ENCODE data around the gene MRPL14. TPM values are rescaled to one million over a fixed set of nuclear protein-coding genes. Genes with fewer than 3 reads are reported as not detected.

Gene MRPL14
- total and polyA plus RNA-seq, 10 of the 15 experiments (the other 5 are each of a cell fraction or from before 2014, with no cell fraction given), result 80.5 to 294 (median 122) TPM

DNA sequence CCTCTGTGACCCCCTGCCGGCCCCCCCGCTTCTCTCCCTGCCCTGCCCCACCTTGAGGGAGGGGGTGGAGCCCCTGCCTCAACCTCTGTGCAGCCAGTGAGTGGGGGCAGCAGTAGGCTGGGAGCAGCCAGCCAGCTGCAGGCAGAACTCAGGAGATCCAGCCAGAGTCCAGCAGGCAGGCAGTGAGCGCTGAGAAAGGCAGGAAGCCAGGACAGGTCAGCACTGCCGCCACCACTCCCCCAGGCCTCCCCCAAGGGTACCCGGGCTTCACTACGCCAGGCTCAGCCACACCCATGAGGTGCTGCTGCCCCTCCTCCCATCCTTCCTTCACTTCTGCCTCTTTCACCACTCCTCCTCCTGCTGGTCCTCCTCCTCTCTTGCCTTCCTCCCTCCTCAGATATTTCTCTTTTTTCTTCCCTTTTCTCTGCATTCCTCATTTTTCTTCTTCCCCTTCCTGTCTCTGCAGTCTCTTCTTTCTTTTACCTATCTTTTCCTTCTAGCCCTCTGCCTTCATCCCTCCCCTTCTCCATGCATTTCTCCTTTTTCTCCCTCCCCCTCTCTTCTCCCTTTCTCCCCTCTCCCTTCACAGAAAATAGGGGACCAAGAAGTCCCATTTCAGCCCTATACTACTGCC lies 11.6 kb upstream of the MRPL14 start:
- Histone ChIP-seq H3K4me3 (no peak overlapping the region), H3K4me1 (ENCODE audit: control insufficient read depth, insufficient read depth, low read length) (no peaks in the 10 kb centered on the region), H3K36me3 (ENCODE audit: control insufficient read depth in 2 of 2, insufficient read depth in 2 of 2, low read length in 1 of 2) (no peaks in the 10 kb centered on the region; a peak in 1 of 4 replicates), H3K4me2 (ENCODE audit: control insufficient read depth, insufficient read depth) (no peak overlapping the region), H3K9me3 (replicated peaks; ENCODE audit: control insufficient read depth, insufficient read depth, low read length) (no peaks in the 10 kb centered on the region), H3K79me2 (ENCODE audit: control insufficient read depth, insufficient read depth, low read length) (no peaks in the 10 kb centered on the region), H4K20me1 (ENCODE audit: control insufficient read depth, insufficient read depth) (no peaks in the 10 kb centered on the region), H2AFZ (ENCODE audit: control insufficient read depth, low read depth, low read length) (no peak overlapping the region), H3K27ac (ENCODE audit: control insufficient read depth, insufficient read depth) (no peak overlapping the region), H3K9ac (ENCODE audit: control insufficient read depth, insufficient read depth, low read length) (no peak overlapping the region), H3K27me3 (replicated peaks in 1 of 2; ENCODE audit: control insufficient read depth in 2 of 2, insufficient read depth in 2 of 2, low read length in 1 of 2) (no peaks in the 10 kb centered on the region)
- WGBS (ENCODE audit: insufficient coverage, insufficient replicate concordance, low lambda C conversion rate, missing lambda C conversion rate), result 87% methylated on average over 4 of the region's 6 CpGs
- intact Hi-C loops (cut with micrococcal nuclease; ENCODE audit: unreplicated experiment), result no loop called here
- ATAC-seq (no peak), FAIRE-seq (no peak), DNase-seq (ENCODE audit: low read depth, low spot score) (no peak)
- POLR2A ChIA-PET, result interaction anchor here (1.0 kb wide), 1 partner anchor 14 kb away, joined by 3 read pairs; no protein-coding TSS in a partner anchor
- SMC1A ChIA-PET (ENCODE audit: uncharacterized antibody, unreplicated experiment), result no interaction called here
- no TSS peak for BruUV-seq (replicated peaks)
- in situ Hi-C loops (cut with MboI), result no loop called here
- CTCF ChIA-PET, result interaction anchor here (1.0 to 1.1 kb wide), 2 partner anchors 14 to 42 kb away, joined by 3 read pairs; no protein-coding TSS in a partner anchor
- TF ChIP-seq, protein P1, sequence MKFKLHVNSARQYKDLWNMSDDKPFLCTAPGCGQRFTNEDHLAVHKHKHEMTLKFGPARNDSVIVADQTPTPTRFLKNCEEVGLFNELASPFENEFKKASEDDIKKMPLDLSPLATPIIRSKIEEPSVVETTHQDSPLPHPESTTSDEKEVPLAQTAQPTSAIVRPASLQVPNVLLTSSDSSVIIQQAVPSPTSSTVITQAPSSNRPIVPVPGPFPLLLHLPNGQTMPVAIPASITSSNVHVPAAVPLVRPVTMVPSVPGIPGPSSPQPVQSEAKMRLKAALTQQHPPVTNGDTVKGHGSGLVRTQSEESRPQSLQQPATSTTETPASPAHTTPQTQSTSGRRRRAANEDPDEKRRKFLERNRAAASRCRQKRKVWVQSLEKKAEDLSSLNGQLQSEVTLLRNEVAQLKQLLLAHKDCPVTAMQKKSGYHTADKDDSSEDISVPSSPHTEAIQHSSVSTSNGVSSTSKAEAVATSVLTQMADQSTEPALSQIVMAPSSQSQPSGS (IDR thresholded peaks at IDR 0.05; ENCODE audit: low read length), result no peak
- RAD21 ChIA-PET (ENCODE audit: unreplicated experiment), result interaction anchor here (1.6 kb wide), 1 partner anchor 42 kb away, joined by 3 read pairs; no protein-coding TSS in a partner anchor

DNA sequence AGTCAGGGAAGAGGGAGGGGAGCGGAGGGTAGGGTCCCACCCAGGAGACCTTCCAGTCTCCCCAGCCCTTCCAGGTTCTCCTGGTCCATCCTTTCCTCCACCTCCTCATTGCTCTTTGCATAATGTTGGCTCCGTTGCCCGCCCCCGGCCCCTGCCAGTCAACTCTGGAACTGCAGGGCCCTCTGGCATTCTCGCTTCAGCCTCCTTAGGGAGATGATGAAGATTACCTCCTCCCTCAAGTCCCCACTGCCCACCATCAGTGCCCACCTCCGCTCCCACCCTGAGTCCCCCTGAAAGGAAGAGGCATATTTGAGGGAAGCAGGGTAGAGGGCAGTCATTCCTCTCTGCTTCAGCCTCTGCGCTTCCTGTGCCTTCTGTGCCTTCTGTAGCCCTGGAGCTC lies 8.6 kb upstream of the MRPL14 start:
- ChIA-PET POLR2A (no interaction called here), CTCF (interaction anchor here (0.6 kb wide), 1 partner anchor 498 kb away, joined by 3 read pairs; no protein-coding TSS in a partner anchor), SMC1A (ENCODE audit: uncharacterized antibody, unreplicated experiment) (no interaction called here), RAD21 (ENCODE audit: unreplicated experiment) (interaction anchor here (0.6 to 1.2 kb wide), 2 partner anchors 18 to 40 kb away, joined by 3 read pairs; no protein-coding TSS in a partner anchor)
- no peak overlapping the region for H3K27ac ChIP-seq (ENCODE audit: control insufficient read depth, insufficient read depth)
- intact Hi-C loops (cut with micrococcal nuclease; ENCODE audit: unreplicated experiment), result no loop called here
- H3K9me3 ChIP-seq (replicated peaks; ENCODE audit: control insufficient read depth, insufficient read depth, low read length), result no peaks in the 10 kb centered on the region
- H3K79me2 ChIP-seq (ENCODE audit: control insufficient read depth, insufficient read depth, low read length), result no peaks in the 10 kb centered on the region
- no peaks in the 10 kb centered on the region for H3K4me1 ChIP-seq (ENCODE audit: control insufficient read depth, insufficient read depth, low read length)
- no peaks in the 10 kb centered on the region for H4K20me1 ChIP-seq (ENCODE audit: control insufficient read depth, insufficient read depth)
- FAIRE-seq (no peak), ATAC-seq (no peak), DNase-seq (ENCODE audit: low read depth, low spot score) (no peak)
- TF ChIP-seq, protein P2, sequence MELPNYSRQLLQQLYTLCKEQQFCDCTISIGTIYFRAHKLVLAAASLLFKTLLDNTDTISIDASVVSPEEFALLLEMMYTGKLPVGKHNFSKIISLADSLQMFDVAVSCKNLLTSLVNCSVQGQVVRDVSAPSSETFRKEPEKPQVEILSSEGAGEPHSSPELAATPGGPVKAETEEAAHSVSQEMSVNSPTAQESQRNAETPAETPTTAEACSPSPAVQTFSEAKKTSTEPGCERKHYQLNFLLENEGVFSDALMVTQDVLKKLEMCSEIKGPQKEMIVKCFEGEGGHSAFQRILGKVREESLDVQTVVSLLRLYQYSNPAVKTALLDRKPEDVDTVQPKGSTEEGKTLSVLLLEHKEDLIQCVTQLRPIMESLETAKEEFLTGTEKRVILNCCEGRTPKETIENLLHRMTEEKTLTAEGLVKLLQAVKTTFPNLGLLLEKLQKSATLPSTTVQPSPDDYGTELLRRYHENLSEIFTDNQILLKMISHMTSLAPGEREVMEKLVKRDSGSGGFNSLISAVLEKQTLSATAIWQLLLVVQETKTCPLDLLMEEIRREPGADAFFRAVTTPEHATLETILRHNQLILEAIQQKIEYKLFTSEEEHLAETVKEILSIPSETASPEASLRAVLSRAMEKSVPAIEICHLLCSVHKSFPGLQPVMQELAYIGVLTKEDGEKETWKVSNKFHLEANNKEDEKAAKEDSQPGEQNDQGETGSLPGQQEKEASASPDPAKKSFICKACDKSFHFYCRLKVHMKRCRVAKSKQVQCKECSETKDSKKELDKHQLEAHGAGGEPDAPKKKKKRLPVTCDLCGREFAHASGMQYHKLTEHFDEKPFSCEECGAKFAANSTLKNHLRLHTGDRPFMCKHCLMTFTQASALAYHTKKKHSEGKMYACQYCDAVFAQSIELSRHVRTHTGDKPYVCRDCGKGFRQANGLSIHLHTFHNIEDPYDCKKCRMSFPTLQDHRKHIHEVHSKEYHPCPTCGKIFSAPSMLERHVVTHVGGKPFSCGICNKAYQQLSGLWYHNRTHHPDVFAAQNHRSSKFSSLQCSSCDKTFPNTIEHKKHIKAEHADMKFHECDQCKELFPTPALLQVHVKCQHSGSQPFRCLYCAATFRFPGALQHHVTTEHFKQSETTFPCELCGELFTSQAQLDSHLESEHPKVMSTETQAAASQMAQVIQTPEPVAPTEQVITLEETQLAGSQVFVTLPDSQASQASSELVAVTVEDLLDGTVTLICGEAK (IDR thresholded peaks at IDR 0.05; ENCODE audit: borderline replicate concordance), result no peak
- no peak for TF ChIP-seq FOS (IDR thresholded peaks at IDR 0.05; ENCODE audit: borderline replicate concordance, extremely low read depth, insufficient read length)
- no peak for TF ChIP-seq RB1 (IDR thresholded peaks at IDR 0.05; ENCODE audit: borderline replicate concordance)
- no peak for TF ChIP-seq SIX5 (IDR thresholded peaks at IDR 0.05; ENCODE audit: low read depth, low read length, severe bottlenecking)
- TF ChIP-seq NRF1 (conservative IDR thresholded peaks at IDR 0.05; ENCODE audit: low read depth, low read length), result no peak
- no peak for TF ChIP-seq NBN (IDR thresholded peaks at IDR 0.05)
- no peak for TF ChIP-seq ZNF24 (IDR thresholded peaks at IDR 0.05)
- no peak for TF ChIP-seq WRNIP1 (IDR thresholded peaks at IDR 0.05; ENCODE audit: borderline replicate concordance, low read depth, low read length)
- TF ChIP-seq CHD2 (IDR thresholded peaks at IDR 0.05; ENCODE audit: borderline replicate concordance, low read depth, low read length), result no peak
- no peak overlapping the region for H3K4me3 ChIP-seq
- no peaks in the 10 kb centered on the region for H3K27me3 ChIP-seq (replicated peaks in 1 of 2; ENCODE audit: control insufficient read depth in 2 of 2, insufficient read depth in 2 of 2, low read length in 1 of 2)
- H3K4me2 ChIP-seq (ENCODE audit: control insufficient read depth, insufficient read depth), result no peak overlapping the region
- no peaks in the 10 kb centered on the region; a peak in 1 of 4 replicates for H3K36me3 ChIP-seq (ENCODE audit: control insufficient read depth in 2 of 2, insufficient read depth in 2 of 2, low read length in 1 of 2)
- H3K9ac ChIP-seq (ENCODE audit: control insufficient read depth, insufficient read depth, low read length), result no peak overlapping the region
- whole genome bisulfite sequencing (ENCODE audit: insufficient coverage, insufficient replicate concordance, low lambda C conversion rate, missing lambda C conversion rate), result 61% methylated on average over 6 of the region's 7 CpGs
- H2AFZ ChIP-seq (ENCODE audit: control insufficient read depth, low read depth, low read length), result no peak overlapping the region
- in situ Hi-C loops (cut with MboI), result no loop called here
- no TSS peak for BruUV-seq (replicated peaks)

Measured in GM12878 (cell line).